Left ventricle myocardium inferior (tissue), 1 donor: ENCODE results near the gene PPARD. TPM values are rescaled to one million over a fixed set of nuclear protein-coding genes. Genes with fewer than 3 reads are reported as not detected.
"Not testable (repeated sequence)": the region's sequence is repeated elsewhere in the genome, so short reads cannot be mapped to it uniquely, and the experiment has no call there.

Experiments used
- DNase-seq: peaks from one replicate; pipeline ENCODE4 v3.0.0-alpha.2; 2020
- H3K27ac ChIP-seq: fragments of 200-600 bp; replicated peaks from 2 replicates; pipeline ENCODE4 v1.8.0; 2021
- H3K27me3 ChIP-seq: fragments of 200-600 bp; 2 replicates; pipeline ENCODE4 v1.8.0; 2021; ENCODE audit warnings: low read depth
- H3K36me3 ChIP-seq: fragments of 200-600 bp; 2 replicates; pipeline ENCODE4 v1.8.0; 2021
- H3K4me1 ChIP-seq: fragments of 200-600 bp; 2 replicates; pipeline ENCODE4 v1.8.0; 2021
- H3K4me3 ChIP-seq: fragments of 200-600 bp; 2 replicates; pipeline ENCODE4 v1.8.0; 2021; ENCODE audit warnings: mild to moderate bottlenecking, moderate library complexity
- H3K9me3 ChIP-seq: fragments of 200-600 bp; replicated peaks from 2 replicates; pipeline ENCODE4 v1.8.0; 2021
- intact Hi-C: fragments of 100-400 bp; cut with micrococcal nuclease; formaldehyde crosslinking; loops from one replicate; pipeline ENCODE4 v1.11.0; 2022
- total RNA-seq: library from RNA; stranded (reverse); fragmentation: NEBNext Ultra II Directional; extraction: Animal tissue kit (Norgen Biotek cat#: 25700); gene quantifications from one replicate; pipeline ENCODE4 v1.2.1, GENCODE V29; 2021
- TF ChIP-seq, protein P1 (sequence below): fragments of 200-600 bp; IDR thresholded peaks from 2 replicates; pipeline ENCODE4 v1.8.0; 2021; ENCODE audit warnings: antibody characterized with exemption, mild to moderate bottlenecking, borderline replicate concordance
- donor health status: DM: no; HTN: yes; CAD: no; lungs with severe emphysema.

PPARD gene
- total RNA-seq, 1 donor from 2014 or later: 14.9 TPM

DNA sequence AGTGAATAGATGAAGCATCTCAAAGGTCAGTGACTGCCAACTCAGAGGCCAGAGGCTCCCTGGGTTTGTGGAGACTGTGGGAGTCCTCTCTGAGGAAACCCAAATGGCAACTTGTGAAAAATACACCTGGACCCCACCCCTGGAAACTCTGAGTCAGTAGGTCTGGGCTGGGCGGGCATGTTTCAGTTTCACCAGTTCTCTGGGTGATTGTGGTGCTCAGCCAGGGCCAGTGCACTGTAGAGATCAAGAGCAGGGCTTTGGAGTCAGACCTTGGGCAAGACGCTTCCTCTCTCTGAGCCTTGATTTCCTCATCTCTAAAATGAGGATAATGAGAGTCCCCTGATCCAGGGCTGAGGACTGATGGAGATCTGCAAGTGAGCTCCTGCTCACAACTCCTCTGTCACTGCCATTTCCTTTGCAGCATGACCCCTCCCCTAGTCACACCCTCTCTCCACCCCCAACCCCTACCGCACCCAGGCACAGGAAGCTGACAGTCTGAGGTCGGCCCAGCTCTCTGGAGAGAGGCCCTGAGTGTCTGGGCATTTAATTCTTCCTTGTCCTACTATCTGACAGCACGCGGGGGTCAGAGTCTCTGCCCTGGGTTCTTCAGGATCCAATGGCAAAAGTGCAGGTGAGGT is 39.6 kb upstream of the PPARD start:
- peaks cover 17% of the 10 kb centered on the region for H3K4me1 ChIP-seq
- H3K4me3 ChIP-seq: no peak overlapping the region
- DNase-seq: peak; percentile 33

DNA sequence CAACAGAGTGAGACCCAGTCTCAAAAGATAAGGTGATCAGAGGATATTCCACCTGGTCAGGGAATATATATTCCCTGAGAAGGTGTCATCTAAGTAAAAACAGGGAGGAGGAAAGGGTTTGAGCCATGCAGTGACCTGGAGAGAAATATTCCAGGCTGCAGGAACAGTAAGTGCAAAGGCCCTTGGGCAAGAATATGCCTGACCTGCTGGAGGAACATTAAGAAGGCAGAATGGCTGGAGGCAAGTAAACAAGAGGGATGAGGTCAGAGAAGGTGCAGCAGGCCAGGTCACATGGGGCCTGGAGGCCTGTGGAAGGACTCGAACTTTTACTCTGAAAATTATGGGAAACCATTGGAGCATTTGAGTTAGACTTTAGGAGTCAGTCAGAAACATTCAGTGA is 38.1 kb upstream of the PPARD start:
- no peaks in the 10 kb centered on the region for H3K9me3 ChIP-seq
- H3K4me1 ChIP-seq: peaks cover 10% of the 10 kb centered on the region
- intact Hi-C loops: no loop called here
- H3K4me3 ChIP-seq: no peak overlapping the region
- H3K36me3 ChIP-seq: no peaks in the 10 kb centered on the region
- H3K27me3 ChIP-seq: no peaks in the 10 kb centered on the region
- TF ChIP-seq, protein P1, sequence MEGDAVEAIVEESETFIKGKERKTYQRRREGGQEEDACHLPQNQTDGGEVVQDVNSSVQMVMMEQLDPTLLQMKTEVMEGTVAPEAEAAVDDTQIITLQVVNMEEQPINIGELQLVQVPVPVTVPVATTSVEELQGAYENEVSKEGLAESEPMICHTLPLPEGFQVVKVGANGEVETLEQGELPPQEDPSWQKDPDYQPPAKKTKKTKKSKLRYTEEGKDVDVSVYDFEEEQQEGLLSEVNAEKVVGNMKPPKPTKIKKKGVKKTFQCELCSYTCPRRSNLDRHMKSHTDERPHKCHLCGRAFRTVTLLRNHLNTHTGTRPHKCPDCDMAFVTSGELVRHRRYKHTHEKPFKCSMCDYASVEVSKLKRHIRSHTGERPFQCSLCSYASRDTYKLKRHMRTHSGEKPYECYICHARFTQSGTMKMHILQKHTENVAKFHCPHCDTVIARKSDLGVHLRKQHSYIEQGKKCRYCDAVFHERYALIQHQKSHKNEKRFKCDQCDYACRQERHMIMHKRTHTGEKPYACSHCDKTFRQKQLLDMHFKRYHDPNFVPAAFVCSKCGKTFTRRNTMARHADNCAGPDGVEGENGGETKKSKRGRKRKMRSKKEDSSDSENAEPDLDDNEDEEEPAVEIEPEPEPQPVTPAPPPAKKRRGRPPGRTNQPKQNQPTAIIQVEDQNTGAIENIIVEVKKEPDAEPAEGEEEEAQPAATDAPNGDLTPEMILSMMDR: no peak
- DNase-seq: no peak
- no peak overlapping the region for H3K27ac ChIP-seq

More for the DNA sequence above, 39.6 kb upstream of the PPARD start:
- no peaks in the 10 kb centered on the region for H3K27me3 ChIP-seq
- TF ChIP-seq, protein P1: no peak
- no peaks in the 10 kb centered on the region for H3K9me3 ChIP-seq
- H3K27ac ChIP-seq: peak overlapping the region; percentile 44
- no peaks in the 10 kb centered on the region for H3K36me3 ChIP-seq
- intact Hi-C loops: no loop called here

DNA sequence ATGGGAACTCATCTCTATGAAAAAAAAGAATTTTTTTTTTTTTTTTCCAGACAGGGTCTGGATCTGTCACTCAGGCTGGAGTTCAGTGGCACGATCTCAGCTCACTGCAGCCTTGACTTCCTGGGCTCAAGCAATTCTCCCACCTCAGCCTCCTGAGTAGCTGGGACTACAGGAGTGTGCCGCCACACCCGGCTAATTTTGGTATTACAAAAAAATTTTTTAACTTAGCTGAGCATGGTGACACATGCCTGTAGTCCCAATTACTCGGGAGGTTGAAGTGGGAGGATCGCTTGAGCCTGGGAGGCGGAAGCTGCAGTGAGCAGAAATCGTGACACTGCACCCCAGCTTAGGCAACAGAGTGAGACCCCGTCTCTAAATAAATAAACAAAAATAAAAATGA is 37.2 kb upstream of the PPARD start:
- Histone ChIP-seq H3K27me3 (no peaks in the 10 kb centered on the region), H3K4me3 (no peak overlapping the region), H3K4me1 (peaks cover 10% of the 10 kb centered on the region), H3K36me3 (no peaks in the 10 kb centered on the region), H3K27ac (no peak overlapping the region), H3K9me3 (no peaks in the 10 kb centered on the region)
- intact Hi-C loops: no loop called here
- TF ChIP-seq, protein P1: no peak
- DNase-seq: no peak

DNA sequence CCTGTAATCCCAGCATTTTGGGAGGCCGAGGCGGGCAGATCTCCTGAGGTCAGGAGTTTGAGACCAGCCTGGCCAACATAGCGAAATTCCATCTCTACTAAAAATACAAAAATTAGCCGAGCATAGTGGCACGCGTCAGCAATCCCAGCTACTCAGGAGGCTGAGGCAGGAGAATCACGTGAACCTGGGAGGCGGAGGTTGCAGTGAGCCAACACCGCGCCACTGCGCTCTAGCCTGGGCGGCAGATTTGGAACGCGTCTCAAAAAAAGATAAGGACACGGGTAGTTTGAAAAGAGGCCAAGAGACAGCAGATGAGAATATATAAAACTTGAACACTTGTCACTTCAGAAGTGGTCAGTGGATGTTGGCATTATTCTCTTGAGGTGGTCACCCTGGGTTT is 35.2 kb upstream of the PPARD start:
- intact Hi-C loops, H3K36me3 ChIP-seq, H3K27me3 ChIP-seq, DNase-seq, H3K4me3 ChIP-seq, H3K27ac ChIP-seq, H3K9me3 ChIP-seq: not testable (repeated sequence)
- H3K4me1 ChIP-seq: peaks cover 10% of the 10 kb centered on the region

DNA sequence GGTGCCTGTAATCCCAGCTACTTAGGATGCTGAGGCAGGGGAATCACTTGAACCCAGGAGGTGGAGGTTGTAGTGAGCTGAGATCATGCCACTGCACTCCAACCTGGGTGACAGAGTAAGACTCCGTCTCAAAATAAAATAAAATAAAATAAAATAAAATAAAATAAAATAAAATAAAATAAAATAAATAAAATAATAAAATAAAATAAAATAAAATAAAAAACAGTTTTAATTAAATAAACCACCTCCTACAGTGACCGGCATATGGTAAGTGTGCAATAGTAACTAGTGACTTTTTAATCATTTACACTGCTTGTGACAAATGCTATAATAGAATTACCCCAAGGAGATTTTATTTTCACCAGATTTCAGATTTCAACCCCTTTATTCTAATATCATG is 33.8 kb upstream of the PPARD start:
- intact Hi-C loops, H3K4me1 ChIP-seq, H3K4me3 ChIP-seq, H3K9me3 ChIP-seq, H3K27ac ChIP-seq, H3K27me3 ChIP-seq, DNase-seq, H3K36me3 ChIP-seq: not testable (repeated sequence)

DNA sequence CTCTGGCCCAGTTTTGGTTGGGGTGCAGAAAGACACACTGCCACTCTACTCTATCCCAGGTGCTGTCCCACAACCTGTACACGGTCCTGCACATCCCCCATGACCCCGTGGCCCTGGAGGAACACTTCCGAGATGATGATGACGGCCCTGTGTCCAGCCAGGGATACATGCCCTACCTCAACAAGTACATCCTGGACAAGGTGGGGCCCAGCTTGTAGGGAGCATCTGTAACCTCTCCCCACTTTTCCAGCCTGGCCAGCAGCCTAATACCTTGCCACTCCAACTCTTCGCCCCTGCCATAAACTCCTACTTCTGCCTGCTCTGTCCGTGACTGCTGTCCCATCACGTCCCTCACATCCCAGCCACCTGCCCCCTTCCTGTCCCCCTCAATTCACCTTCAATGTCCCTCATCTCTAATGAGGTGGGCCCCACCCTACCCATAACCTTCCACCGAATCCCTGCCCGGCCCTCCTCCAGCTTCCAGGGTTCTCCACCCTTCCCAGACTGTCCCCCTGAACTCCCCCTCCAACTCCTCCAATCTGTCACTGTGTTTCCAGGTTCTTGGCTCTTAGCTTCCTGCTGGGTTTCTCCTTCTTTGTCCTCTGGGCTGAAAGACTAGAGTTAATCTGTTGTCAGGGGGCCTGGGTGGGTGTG is 32.6 kb upstream of the PPARD start:
- intact Hi-C loops: no loop called here
- H3K9me3 ChIP-seq: no peaks in the 10 kb centered on the region
- no peaks in the 10 kb centered on the region for H3K27me3 ChIP-seq
- no peaks in the 10 kb centered on the region for H3K4me1 ChIP-seq
- TF ChIP-seq, protein P1: no peak
- no peak overlapping the region for H3K4me3 ChIP-seq
- H3K27ac ChIP-seq: no peak overlapping the region
- H3K36me3 ChIP-seq: no peaks in the 10 kb centered on the region
- no peak for DNase-seq
